ENCODE data around the gene DPAGT1.

- no peak for TF ChIP-seq SIN3A (IDR thresholded peaks at IDR 0.05; ENCODE audit: borderline replicate concordance, insufficient read depth, low read length)
- TF ChIP-seq TAF1 (IDR thresholded peaks at IDR 0.05; ENCODE audit: borderline replicate concordance, insufficient read depth, low read length) = no peak
These were observed 54.4 kb downstream of the DPAGT1 start for GRCh38 chr11:119047205-119047604.
